GM18517 (cell line): ENCODE data around the gene AGAP2.

Experiments
- ATAC-seq: cut with Tn5 transposase; IDR thresholded peaks from one replicate; pipeline ENCODE4 v1.9.1; 2021; ENCODE audit warnings: mild to moderate bottlenecking, moderate library complexity; ENCODE audit not compliant: unreplicated experiment

AGAP2 gene

DNA sequence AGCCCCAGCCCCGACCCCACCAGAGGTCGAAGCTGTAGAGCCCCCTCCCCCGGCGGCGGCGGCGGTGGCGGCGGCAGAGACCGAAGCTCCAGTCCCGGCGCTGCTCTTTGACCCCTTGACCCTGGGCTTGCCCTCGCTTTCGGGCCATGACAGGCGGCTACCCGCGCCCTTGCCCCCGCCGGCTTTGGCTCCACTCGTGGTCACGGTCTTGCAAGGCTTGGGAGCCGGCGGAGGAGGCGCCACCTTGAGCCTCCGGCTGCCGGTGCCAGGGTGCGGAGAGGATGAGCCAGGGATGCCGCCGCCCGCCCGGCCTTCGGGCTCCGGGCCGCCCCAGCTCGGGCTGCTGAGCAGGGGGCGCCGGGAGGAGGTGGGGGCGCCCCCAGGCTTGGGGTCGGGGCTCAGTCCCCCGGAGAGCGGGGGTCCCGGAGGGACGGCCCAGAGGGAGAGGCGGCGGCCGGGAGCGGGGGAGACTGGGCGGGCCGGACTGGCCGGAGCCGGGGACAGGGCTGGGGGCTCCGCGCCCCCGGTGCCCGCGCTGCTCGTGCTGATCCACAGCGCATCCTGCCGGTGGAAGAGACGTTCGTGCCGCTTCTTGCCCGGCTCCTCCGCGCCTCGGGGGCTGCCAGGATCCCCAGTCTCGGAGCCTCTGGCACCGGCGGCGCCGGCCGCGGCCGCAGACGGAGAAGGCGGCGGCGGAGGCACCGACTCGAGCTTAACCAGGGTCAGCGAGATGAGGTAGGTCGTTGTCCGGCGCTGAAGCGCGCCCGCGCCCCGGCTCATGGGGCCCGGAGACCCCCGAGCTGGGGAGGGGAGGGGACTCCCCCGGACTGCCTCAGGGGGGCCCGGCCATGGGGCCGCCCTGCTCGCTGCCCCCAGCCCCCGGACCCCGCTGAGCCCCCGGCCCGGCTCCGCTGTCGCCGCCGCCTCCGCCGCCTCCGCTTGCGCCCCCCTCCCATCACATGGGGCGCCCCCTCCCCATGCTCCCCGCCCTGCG lies 778 bp downstream of the AGAP2 start:
- ATAC-seq, result no peak

- ATAC-seq, result no peak
Observed at GRCh38 chr12:57736741-57737466, 1.6 kb downstream of the AGAP2 start.

DNA sequence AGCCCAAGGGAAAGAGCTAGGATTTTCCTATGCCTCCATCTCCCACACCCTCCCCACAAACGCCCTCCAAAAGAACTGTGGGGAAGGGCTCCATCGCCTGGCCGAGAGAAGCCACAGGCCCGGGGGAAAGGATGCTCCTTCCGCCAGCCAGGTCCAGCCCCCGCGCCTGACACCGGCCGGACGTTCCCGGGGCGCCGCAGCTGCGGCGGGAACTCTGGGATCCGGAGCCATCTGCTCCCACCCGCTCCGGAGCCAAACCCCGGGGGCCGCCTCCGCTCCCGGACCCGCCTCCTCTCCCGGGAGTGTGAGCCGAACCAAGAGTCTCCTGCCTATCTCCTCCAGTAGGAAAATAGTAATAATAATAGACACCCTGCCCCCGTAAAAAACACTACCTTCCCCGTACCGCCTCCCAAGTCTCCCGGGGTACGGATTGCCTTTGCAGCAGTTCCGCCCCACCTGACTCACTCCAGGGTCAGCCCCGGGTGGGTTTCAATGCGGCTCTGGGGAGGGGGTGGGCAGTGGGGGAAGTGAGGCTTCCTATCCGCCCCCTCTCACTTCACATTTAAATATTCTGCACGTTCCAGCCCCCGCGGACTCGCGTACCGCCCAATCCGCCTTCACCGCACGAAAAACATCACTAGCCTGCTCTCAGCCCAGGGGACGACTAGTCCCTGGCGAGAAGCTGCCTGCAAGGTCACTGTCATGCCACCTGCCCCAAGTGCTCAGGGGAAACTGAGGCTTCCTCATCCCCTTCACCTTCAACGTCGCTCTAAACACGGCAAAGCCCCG lies 2.4 kb downstream of the AGAP2 start:
- ATAC-seq, result no peak

DNA sequence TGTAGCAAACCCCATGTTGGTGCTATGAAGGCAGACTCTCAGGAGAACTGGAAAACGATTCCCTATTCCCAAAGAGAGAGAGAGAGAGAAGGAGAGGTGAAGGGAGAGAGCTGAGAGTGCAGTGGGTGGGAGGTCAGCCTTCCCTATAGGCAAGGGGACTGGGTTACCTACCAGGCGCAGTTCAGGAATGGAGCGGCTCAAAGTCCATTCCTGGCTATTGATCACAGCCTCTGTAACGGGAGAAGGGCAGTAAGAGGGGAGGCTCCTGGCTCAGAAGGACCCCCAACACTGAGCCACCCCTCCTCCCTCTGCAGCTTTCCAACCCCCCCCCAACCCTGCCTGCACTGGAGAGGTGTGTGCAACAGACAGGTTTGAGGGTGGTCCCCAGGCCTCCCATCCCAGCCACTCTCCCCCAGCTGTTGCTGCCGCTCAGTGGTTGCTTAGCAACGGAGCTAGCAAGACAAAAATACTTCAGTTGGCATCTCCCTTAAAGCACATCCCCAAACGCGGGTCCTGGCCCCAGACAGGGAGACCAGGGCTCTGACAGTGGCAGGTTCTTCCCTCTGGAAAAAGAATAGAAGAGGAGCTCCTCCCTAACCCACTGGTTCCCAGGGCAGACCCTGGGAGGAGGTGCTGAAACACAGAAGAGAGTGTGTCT lies 3.2 kb downstream of the AGAP2 start:
- ATAC-seq, result no peak

DNA sequence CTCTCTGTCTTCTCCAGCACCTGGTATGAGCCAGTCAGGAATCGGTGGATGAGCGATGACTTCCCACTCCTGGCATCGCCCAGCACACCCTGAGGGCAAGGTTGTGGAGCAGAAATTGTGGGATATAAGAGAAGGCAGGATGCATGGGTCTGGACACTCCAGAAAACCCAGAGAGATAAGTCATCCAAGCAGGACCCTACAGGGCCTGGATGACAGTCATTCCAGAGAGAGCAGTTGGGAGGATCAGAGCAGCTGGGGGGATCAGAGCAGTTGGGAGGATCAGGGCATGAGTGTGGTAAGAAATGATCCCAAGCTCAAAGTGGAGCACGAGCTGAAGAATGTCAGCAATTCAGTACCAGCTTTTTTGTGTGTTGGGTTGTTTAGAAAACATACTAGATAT lies 4.0 kb downstream of the AGAP2 start:
- no peak for ATAC-seq

- ATAC-seq, result no peak
Observed at GRCh38 chr12:57733928-57734327, 4.6 kb downstream of the AGAP2 start.

DNA sequence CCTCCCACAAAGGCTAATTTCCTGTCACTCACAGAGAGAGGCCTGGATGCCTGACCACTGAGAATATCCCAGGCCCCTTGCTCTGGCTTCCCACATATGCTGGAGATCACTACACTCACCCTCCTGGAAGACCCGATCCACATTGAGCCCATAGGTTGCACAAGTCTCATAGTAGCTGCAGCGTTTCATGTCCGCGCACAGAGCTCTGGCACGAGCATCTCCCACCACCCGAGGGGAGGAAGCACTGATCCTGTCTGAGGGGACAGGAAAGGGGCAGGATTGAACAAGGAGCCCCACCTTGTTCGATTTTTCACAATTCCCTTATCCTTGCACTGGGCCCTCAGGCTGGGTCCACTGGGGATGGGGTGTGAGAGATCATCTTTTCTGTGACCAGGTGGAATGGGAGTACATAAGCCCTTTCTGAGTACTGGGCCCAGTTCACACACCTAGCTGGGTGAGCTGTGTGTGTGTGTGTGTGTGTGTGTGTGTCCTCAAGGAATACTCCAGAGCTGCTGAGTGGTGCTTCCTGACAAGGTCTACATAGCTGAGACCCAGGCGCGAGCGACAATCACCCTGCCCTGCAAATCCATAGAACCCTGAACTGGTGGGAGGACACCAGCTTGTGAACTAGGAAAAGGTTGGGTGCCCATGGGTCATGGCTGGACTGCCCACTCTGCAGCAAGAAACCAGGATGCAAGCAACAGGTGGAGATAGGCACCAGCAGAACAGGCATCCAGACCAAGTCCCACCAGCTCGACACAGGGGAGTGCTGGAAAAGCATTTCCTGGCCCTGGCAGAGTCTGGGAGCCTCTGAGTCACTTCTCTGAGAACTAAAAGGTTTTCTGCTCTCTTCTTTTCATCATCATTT lies 5.6 kb downstream of the AGAP2 start:
- no peak for ATAC-seq

DNA sequence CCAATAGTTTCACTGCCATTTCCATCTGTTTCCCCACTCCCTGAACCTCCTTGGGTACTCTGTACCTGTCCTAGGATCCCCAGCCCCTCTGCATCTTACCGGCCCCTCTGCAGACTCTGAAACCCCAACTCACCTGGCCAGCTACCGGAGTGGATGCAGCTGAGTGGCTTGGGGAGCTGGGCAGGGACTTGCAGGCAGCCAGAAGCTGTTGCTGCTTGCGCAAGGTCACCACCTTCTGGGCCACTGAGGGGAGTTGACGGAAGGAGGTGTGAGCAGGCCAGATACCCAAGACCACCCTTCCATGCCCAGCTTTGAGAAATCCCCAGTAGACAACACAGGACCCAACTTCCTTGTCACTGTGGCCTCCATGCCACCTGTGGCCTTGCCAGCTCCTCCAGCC lies 6.3 kb downstream of the AGAP2 start:
- no peak for ATAC-seq

DNA sequence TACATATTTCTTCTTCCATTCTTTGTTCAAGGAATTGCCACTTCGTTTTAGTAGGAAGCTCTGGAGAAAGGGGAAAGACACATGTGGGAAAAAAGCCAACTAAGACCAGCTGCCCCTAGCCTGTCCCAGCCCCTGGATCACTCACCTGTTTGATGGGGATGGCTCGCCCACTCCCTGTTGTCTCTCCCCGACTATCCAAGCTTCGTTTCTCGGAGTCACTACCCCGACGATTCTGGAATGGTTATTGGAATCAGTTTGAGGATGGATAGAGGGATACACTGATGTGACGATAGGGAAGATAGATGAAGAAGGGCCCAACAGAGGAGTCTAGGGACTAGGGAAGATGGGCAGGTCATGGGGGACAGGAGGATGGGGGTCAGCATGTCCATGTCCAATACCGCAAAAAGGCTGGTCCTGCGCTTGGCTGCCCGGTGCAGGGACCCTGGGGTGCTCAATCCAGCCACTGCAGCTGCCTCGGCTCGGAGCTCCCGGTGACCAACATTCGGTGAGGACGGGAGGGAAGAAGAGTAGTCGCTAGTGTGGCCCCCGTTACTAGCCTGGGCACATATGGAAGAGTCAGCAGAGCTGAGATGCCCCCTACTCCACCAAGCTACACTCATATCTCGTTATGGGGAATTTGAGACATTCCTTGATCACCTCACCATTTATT lies 7.0 kb downstream of the AGAP2 start:
- no peak for ATAC-seq

GRCh38 chr12:57730336-57731067 lies 8.0 kb downstream of the AGAP2 start:
- no peak for ATAC-seq

DNA sequence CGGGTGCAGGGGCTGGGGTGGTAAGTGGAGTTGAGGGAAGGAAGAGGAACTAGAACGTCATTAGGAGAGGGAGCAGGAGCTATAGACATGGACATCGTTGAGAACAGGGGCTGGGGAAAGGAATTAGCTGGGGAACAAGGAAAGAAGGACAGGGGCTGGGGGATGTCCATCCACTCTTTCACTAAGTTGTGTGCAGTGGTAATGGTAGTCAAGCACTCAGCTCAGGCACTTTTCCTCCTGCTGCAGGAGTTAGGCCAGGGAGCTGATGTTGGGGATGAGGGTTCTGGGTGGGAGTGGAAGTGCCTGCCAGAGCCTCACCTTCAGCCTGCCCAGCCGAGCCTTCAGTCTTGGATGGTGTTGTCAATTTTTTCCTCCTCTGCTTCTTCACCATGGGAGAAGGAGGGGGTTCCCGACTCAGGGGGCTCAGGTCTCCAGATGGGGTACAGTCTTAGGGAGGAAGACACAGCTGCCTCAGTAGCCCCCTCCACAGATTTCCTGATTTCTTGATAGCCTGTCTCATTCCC lies 9.2 kb downstream of the AGAP2 start:
- ATAC-seq, result no peak

- no peak for ATAC-seq
Observed at GRCh38 chr12:57727758-57728395, 10.7 kb downstream of the AGAP2 start.

GRCh38 chr12:57726884-57727757 lies 11.4 kb downstream of the AGAP2 start:
- no peak for ATAC-seq

- no peak for ATAC-seq
Observed at GRCh38 chr12:57726151-57726883, 12.2 kb downstream of the AGAP2 start.

DNA sequence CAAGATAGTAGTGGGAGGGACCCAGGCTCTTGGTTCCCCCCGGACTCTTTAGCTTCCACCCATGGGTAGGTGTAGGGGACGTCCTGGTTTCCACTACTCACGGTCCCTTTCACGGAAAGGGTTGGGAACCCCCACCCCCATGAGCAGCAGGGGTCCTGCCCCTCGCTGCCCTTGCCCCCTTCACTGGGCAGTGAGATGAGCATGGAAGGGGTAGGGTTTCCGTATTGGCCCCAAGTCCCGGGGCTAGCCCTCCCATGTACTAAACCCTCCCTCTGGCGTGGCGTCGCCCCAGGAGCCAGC lies 12.7 kb downstream of the AGAP2 start:
- no peak for ATAC-seq

- ATAC-seq, result no peak
Observed at GRCh38 chr12:57724936-57725740, 13.4 kb downstream of the AGAP2 start.
